ENCODE measurements around the gene CEP41.

DNA sequence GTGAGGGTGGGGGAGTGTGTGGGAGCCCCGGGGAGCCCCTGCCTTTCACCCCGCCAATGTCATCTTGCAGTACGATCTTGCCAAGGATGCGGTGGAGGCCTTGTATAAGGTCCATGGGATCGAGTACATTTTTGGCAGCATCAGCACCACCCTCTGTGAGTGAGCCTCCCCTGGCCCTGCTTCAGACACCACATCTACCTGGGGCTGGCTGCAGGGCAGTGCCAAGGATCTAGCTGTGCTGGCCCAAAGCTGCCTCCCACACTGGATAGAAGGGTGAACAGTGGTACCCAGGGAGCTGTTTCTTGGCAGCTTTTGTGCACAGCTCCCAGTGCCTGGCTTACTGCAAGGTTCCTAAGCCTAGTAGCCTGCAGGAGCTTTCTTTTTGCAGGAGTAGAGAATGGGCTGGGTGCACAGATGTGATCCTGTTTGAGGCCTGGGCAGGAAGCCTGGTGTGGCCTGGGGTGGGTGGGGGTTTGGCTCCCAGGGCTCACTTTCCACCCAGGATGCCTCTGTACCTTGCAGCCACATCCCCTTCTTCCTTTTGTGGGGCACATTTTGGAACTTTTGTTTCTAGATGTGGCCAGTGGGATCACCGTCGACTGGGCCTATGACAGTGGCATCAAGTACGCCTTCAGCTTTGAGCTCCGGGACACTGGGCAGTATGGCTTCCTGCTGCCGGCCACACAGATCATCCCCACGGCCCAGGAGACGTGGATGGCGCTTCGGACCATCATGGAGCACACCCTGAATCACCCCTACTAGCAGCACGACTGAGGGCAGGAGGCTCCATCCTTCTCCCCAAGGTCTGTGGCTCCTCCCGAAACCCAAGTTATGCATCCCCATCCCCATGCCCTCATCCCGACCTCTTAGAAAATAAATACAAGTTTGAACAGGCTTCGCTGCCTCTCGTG, 72.7 kb downstream of the CEP41 start:
- TF ChIP-seq PAWR (CRISPR knock-in tag; IDR thresholded peaks at IDR 0.05; ENCODE audit: borderline replicate concordance) (no peak), TCF7L2 (IDR thresholded peaks at IDR 0.05; ENCODE audit: low read depth, low read length) (no peak), FOXA1 (IDR thresholded peaks at IDR 0.05) (no peak), FOXA1 (CRISPR knock-in tag; IDR thresholded peaks at IDR 0.05) (no peak), XBP1 (CRISPR knock-in tag; IDR thresholded peaks at IDR 0.05) (no peak), JUND (CRISPR knock-in tag; IDR thresholded peaks at IDR 0.05) (no peak), RAD21 (CRISPR knock-in tag; IDR thresholded peaks at IDR 0.05) (no peak), ZNF775 (CRISPR knock-in tag; IDR thresholded peaks at IDR 0.05; ENCODE audit: borderline replicate concordance) (no peak), POLR2AphosphoS5 (IDR thresholded peaks at IDR 0.05; ENCODE audit: low read depth, low read length) (no peak), EZH2 (conservative IDR thresholded peaks at IDR 0.05; ENCODE audit: low read depth, low read length) (no peak)
- TF ChIP-seq, protein P1, sequence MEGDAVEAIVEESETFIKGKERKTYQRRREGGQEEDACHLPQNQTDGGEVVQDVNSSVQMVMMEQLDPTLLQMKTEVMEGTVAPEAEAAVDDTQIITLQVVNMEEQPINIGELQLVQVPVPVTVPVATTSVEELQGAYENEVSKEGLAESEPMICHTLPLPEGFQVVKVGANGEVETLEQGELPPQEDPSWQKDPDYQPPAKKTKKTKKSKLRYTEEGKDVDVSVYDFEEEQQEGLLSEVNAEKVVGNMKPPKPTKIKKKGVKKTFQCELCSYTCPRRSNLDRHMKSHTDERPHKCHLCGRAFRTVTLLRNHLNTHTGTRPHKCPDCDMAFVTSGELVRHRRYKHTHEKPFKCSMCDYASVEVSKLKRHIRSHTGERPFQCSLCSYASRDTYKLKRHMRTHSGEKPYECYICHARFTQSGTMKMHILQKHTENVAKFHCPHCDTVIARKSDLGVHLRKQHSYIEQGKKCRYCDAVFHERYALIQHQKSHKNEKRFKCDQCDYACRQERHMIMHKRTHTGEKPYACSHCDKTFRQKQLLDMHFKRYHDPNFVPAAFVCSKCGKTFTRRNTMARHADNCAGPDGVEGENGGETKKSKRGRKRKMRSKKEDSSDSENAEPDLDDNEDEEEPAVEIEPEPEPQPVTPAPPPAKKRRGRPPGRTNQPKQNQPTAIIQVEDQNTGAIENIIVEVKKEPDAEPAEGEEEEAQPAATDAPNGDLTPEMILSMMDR (CRISPR knock-in tag; IDR thresholded peaks at IDR 0.05): no peak

Measured in HepG2 (cell line).